HCT116 (cell line): ENCODE measurements around the gene THOP1. TPM values are rescaled to one million over a fixed set of nuclear protein-coding genes. Genes with fewer than 3 reads are reported as not detected.

Source experiments
- ATAC-seq: fragments of 200-7000 bp; cut with Tn5 transposase; 2 replicates; pipeline ENCODE4 v1.9.1; 2020; ENCODE audit warnings: mild to moderate bottlenecking, moderate library complexity
- BruUV-seq: library from RNA; stranded (reverse); fragments of 400-500 nt; replicated peaks from 2 replicates; lab custom pipeline; 2021; lab: Mats Ljungman, UMichigan
- CTCF ChIA-PET: fragments of 300-600 bp; sonication (Branson Sonifier 250); formaldehyde crosslinking; loops from one replicate; lab custom pipeline; 2021; ENCODE audit warnings: antibody characterized with exemption; lab: Charles Lee
- POLR2A ChIA-PET: fragments of 300-600, 350-600 bp; sonication (Branson Sonifier 250); formaldehyde crosslinking; loops from one replicate; lab custom pipeline; 2021; ENCODE audit warnings: antibody characterized with exemption; lab: Charles Lee
- RAD21 ChIA-PET, 2 experiments: fragments of 300-600 bp; sonication (Branson Sonifier 250); formaldehyde crosslinking; loops; one replicate each; lab custom pipeline; 2023; ENCODE audit warnings: low total read pairs in 2 of 2; ENCODE audit not compliant: uncharacterized antibody in 2 of 2, unreplicated experiment in 2 of 2, low non-redundant PET in 1 of 2; lab: Charles Lee
- DNase-seq: peaks from one replicate; pipeline ENCODE4 v3.0.0-alpha.2; 2010; ENCODE audit warnings: low read depth, low spot score
- H2AFZ ChIP-seq: fragments of 200-600 bp; shearing (Covaris generic), sonication (generic); 2 replicates; pipeline ENCODE4 v1.6.1; 2017; ENCODE audit warnings: low read depth, mixed run types, mixed read lengths, antibody characterized with exemption, low read length; ENCODE audit not compliant: poor library complexity, severe bottlenecking
- H3K27ac ChIP-seq: 2 replicates; pipeline ENCODE4 v1.5.1; 2012; ENCODE audit warnings: low read depth, low read length
- H3K27me3 ChIP-seq: fragments of 200-600 bp; sonication (generic); 2 replicates; pipeline ENCODE4 v1.6.1; 2016; ENCODE audit warnings: mixed run types, low read length, mixed read lengths; ENCODE audit not compliant: insufficient read depth
- H3K36me3 ChIP-seq, 2 experiments: fragments of 200-500 bp in 1 of 2; fragments of 200-600 bp in 1 of 2; sonication (Bioruptor generic) in 1 of 2; sonication (generic) in 1 of 2; 2 replicates each; pipeline versions ENCODE4 v1.5.1 to v1.6.1; 2014 to 2016; ENCODE audit warnings: low read length in 2 of 2, inconsistent platforms in 1 of 2, mixed read lengths in 1 of 2, mixed run types in 1 of 2; ENCODE audit not compliant: insufficient read depth in 2 of 2, control insufficient read depth in 1 of 2
- H3K4me1 ChIP-seq, 2 experiments: fragments of 200-600 bp in 1 of 2; sonication (generic) in 1 of 2; 2 replicates each; pipeline versions ENCODE4 v1.5.1 to v1.6.1; 2012 to 2017; ENCODE audit warnings: low read length in 2 of 2, inconsistent platforms in 1 of 2, mild to moderate bottlenecking in 1 of 2, mixed read lengths in 1 of 2, mixed run types in 1 of 2, moderate library complexity in 1 of 2; ENCODE audit not compliant: insufficient read depth in 2 of 2, control insufficient read depth in 1 of 2
- H3K4me2 ChIP-seq: fragments of 200-600 bp; sonication (generic); 2 replicates; pipeline ENCODE4 v1.6.1; 2017; ENCODE audit warnings: mixed run types, low read length, mixed read lengths
- H3K4me3 ChIP-seq, 2 experiments: fragments of 200-600 bp in 1 of 2; sonication (generic) in 1 of 2; replicated peaks in 1 of 2; 2 replicates each; pipeline ENCODE4 v1.5.1; 2011 to 2016; ENCODE audit warnings: low read length in 2 of 2, control low read depth in 1 of 2, low read depth in 1 of 2, mild to moderate bottlenecking in 1 of 2, mixed read lengths in 1 of 2, mixed run types in 1 of 2
- H3K79me2 ChIP-seq: fragments of 200-600 bp; sonication (generic); 2 replicates; pipeline ENCODE4 v1.6.1; 2017; ENCODE audit warnings: mild to moderate bottlenecking, mixed run types, low read length, moderate library complexity, mixed read lengths; ENCODE audit not compliant: insufficient read depth
- H3K9ac ChIP-seq: fragments of 200-600 bp; sonication (generic); 2 replicates; pipeline ENCODE4 v1.6.1; 2016; ENCODE audit warnings: low read length, mixed read lengths
- H3K9me2 ChIP-seq: fragments of 200-600 bp; sonication (generic), shearing (Covaris generic); 2 replicates; pipeline ENCODE4 v1.6.1; 2017; ENCODE audit warnings: mixed run types, mild to moderate bottlenecking, moderate library complexity; ENCODE audit not compliant: insufficient read depth
- H3K9me3 ChIP-seq, 2 experiments: fragments of 200-500 bp in 1 of 2; fragments of 200-600 bp in 1 of 2; sonication (Bioruptor generic) in 1 of 2; sonication (generic) in 1 of 2; 2 replicates each; pipeline ENCODE4 v1.6.1; 2014 to 2017; ENCODE audit warnings: low read length in 2 of 2, mixed read lengths in 2 of 2, inconsistent platforms in 1 of 2, low read depth in 1 of 2, mild to moderate bottlenecking in 1 of 2, mixed run types in 1 of 2, moderate library complexity in 1 of 2; ENCODE audit not compliant: control insufficient read depth in 1 of 2, insufficient read depth in 1 of 2
- H4K20me1 ChIP-seq: fragments of 200-600 bp; sonication (generic), shearing (Covaris generic); 2 replicates; pipeline ENCODE4 v1.6.1; 2017; ENCODE audit warnings: mixed run types, mild to moderate bottlenecking, moderate library complexity; ENCODE audit not compliant: insufficient read depth
- CBX3 ChIP-seq: IDR thresholded peaks from 2 replicates; pipeline ENCODE4 v1.6.1; 2012; ENCODE audit warnings: low read depth
- EGR1 ChIP-seq: IDR thresholded peaks from 2 replicates; pipeline ENCODE4 v1.6.1; 2012; ENCODE audit warnings: low read depth
- ELF1 ChIP-seq: IDR thresholded peaks from 2 replicates; pipeline ENCODE4 v1.6.1; 2012; ENCODE audit warnings: low read depth, borderline replicate concordance
- EZH2 ChIP-seq: fragments of 200-600 bp; sonication (generic); IDR thresholded peaks from 2 replicates; pipeline ENCODE4 v1.6.1; 2017; ENCODE audit warnings: antibody characterized with exemption, mixed run types
- EZH2phosphoT487 ChIP-seq: fragments of 200-600 bp; IDR thresholded peaks from 2 replicates; pipeline ENCODE4 v1.6.1; 2018; ENCODE audit warnings: antibody characterized with exemption, borderline replicate concordance
- JUND ChIP-seq: IDR thresholded peaks from 2 replicates; pipeline ENCODE4 v1.6.1; 2012
- POLR2AphosphoS5 ChIP-seq: IDR thresholded peaks from 2 replicates; pipeline ENCODE4 v1.6.1; 2011; ENCODE audit warnings: mild to moderate bottlenecking, low read depth, low read length, moderate library complexity
- SIN3A ChIP-seq: IDR thresholded peaks from 2 replicates; pipeline ENCODE4 v1.6.1; 2012; ENCODE audit warnings: low read depth
- SP1 ChIP-seq: IDR thresholded peaks from 2 replicates; pipeline ENCODE4 v1.6.1; 2012; ENCODE audit warnings: low read depth
- SRF ChIP-seq: IDR thresholded peaks from 2 replicates; pipeline ENCODE4 v1.6.1; 2012; ENCODE audit warnings: low read depth
- TCF7L2 ChIP-seq: IDR thresholded peaks from 2 replicates; pipeline ENCODE4 v1.7.0; 2011; ENCODE audit warnings: borderline replicate concordance, inconsistent platforms; ENCODE audit not compliant: insufficient read depth, insufficient read length; ENCODE audit errors: extremely low read depth
- YY1 ChIP-seq: IDR thresholded peaks from 2 replicates; pipeline ENCODE4 v1.6.1; 2011; ENCODE audit warnings: low read length, low read depth, moderate library complexity, mild to moderate bottlenecking; ENCODE audit not compliant: insufficient replicate concordance; ENCODE audit errors: extremely low read depth
- intact Hi-C: fragments of 100-400 bp; cut with micrococcal nuclease; formaldehyde crosslinking; loops from 2 replicates; pipeline ENCODE4 v1.10.0; 2022
- total RNA-seq: library from RNA; stranded (reverse); gene quantifications from one replicate; pipeline ENCODE4 v1.2.1, GENCODE V29; 2021; ENCODE audit not compliant: unreplicated experiment
- TF ChIP-seq, protein P1 (sequence below): IDR thresholded peaks from 2 replicates; pipeline ENCODE4 v1.6.1; 2011; ENCODE audit warnings: mild to moderate bottlenecking, low read length, moderate library complexity; ENCODE audit not compliant: insufficient replicate concordance; ENCODE audit errors: extremely low read depth
- TF ChIP-seq, protein P2 (sequence below): IDR thresholded peaks from 2 replicates; pipeline ENCODE4 v1.6.1; 2012
- TF ChIP-seq, protein P3 (sequence below): IDR thresholded peaks from 2 replicates; pipeline ENCODE4 v1.6.1; 2012; ENCODE audit warnings: low read depth

The THOP1 gene
- total RNA-seq, 1 experiment from 2014 or later = 201 TPM

DNA sequence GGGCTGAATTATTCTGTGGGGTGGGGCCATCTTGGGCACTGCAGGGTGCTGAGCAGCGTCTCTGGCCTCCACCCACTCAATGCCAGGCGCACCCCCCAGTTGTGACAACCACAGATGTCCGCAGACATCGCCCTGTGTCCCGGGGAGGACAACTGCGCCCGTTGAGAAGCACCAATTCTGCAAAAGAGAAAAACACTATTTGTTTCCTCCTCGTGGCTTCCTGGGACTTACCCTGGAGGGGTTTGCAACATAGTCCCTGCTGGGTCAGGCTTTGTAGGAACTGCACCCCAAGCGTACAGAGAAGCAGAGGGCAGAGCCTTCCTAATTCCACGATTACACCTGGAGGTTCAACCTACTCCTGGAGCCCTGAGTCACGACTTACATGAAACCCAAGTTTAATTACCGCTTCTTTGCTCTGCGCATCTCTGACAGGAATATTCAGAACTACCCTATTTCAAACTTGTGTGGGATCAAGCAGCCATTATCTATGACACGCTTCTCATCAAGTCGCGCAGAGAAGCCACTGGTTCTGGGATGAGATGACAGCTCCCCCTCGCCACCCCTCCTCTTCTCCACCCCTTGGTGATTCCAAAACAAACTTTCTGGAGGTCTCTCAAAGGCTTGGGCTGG lies 34.4 kb upstream of the THOP1 start:
- intact Hi-C loops = no loop called here
- no peak overlapping the region for H3K4me2 ChIP-seq
- H3K9ac ChIP-seq = no peak overlapping the region
- H3K27me3 ChIP-seq = no peaks in the 10 kb centered on the region
- H3K27ac ChIP-seq = no peak overlapping the region
- RAD21 ChIA-PET = interaction anchor here (2.2 to 2.4 kb wide), 2 partner anchors 102 to 103 kb away, joined by 14 to 16 read pairs; no protein-coding TSS in a partner anchor
- TF ChIP-seq TCF7L2 = no peak
- no peak for TF ChIP-seq SRF
- no peak for TF ChIP-seq ELF1
- no peak for TF ChIP-seq POLR2AphosphoS5
- no peak for TF ChIP-seq YY1
- TF ChIP-seq, protein P1, sequence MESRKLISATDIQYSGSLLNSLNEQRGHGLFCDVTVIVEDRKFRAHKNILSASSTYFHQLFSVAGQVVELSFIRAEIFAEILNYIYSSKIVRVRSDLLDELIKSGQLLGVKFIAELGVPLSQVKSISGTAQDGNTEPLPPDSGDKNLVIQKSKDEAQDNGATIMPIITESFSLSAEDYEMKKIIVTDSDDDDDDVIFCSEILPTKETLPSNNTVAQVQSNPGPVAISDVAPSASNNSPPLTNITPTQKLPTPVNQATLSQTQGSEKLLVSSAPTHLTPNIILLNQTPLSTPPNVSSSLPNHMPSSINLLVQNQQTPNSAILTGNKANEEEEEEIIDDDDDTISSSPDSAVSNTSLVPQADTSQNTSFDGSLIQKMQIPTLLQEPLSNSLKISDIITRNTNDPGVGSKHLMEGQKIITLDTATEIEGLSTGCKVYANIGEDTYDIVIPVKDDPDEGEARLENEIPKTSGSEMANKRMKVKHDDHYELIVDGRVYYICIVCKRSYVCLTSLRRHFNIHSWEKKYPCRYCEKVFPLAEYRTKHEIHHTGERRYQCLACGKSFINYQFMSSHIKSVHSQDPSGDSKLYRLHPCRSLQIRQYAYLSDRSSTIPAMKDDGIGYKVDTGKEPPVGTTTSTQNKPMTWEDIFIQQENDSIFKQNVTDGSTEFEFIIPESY = no peak
- TF ChIP-seq EZH2phosphoT487 = no peak
- TF ChIP-seq, protein P2, sequence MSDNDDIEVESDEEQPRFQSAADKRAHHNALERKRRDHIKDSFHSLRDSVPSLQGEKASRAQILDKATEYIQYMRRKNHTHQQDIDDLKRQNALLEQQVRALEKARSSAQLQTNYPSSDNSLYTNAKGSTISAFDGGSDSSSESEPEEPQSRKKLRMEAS = no peak
- TF ChIP-seq, protein P3, sequence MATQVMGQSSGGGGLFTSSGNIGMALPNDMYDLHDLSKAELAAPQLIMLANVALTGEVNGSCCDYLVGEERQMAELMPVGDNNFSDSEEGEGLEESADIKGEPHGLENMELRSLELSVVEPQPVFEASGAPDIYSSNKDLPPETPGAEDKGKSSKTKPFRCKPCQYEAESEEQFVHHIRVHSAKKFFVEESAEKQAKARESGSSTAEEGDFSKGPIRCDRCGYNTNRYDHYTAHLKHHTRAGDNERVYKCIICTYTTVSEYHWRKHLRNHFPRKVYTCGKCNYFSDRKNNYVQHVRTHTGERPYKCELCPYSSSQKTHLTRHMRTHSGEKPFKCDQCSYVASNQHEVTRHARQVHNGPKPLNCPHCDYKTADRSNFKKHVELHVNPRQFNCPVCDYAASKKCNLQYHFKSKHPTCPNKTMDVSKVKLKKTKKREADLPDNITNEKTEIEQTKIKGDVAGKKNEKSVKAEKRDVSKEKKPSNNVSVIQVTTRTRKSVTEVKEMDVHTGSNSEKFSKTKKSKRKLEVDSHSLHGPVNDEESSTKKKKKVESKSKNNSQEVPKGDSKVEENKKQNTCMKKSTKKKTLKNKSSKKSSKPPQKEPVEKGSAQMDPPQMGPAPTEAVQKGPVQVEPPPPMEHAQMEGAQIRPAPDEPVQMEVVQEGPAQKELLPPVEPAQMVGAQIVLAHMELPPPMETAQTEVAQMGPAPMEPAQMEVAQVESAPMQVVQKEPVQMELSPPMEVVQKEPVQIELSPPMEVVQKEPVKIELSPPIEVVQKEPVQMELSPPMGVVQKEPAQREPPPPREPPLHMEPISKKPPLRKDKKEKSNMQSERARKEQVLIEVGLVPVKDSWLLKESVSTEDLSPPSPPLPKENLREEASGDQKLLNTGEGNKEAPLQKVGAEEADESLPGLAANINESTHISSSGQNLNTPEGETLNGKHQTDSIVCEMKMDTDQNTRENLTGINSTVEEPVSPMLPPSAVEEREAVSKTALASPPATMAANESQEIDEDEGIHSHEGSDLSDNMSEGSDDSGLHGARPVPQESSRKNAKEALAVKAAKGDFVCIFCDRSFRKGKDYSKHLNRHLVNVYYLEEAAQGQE = no peak
- no peak for TF ChIP-seq JUND
- TF ChIP-seq EZH2 = no peak
- no peak for TF ChIP-seq CBX3
- TF ChIP-seq EGR1 = no peak
- no peak for TF ChIP-seq SP1
- TF ChIP-seq SIN3A = no peak
- H4K20me1 ChIP-seq = no peaks in the 10 kb centered on the region
- CTCF ChIA-PET = interaction anchor here (3.6 kb wide), 1 partner anchor 102 kb away, joined by 52 read pairs; no protein-coding TSS in a partner anchor
- no peak for DNase-seq
- H3K36me3 ChIP-seq = peaks cover 4 to 5% of the 10 kb centered on the region in 2 experiments; a peak in 2 of 4 replicates
- no peak overlapping the region for H2AFZ ChIP-seq
- no peaks in the 10 kb centered on the region for H3K9me3 ChIP-seq
- no peak overlapping the region for H3K4me3 ChIP-seq
- ATAC-seq = no peak
- no TSS peak for BruUV-seq
- H3K4me1 ChIP-seq = peaks cover 0 to 4% of the 10 kb centered on the region in 2 experiments; a peak in 3 of 4 replicates
- POLR2A ChIA-PET = no interaction called here
- H3K9me2 ChIP-seq = no peaks in the 10 kb centered on the region
- H3K79me2 ChIP-seq = no peaks in the 10 kb centered on the region
